ENCODE measurements around the gene SCGB1A1. TPM values are rescaled to one million over a fixed set of nuclear protein-coding genes. Genes with fewer than 3 reads are reported as not detected.
"Not testable (repeated sequence)": the region's sequence is repeated elsewhere in the genome, so short reads cannot be mapped to it uniquely, and the experiment has no call there.

SCGB1A1 gene
- total RNA-seq, 4 donors from 2014 or later: not detected

DNA sequence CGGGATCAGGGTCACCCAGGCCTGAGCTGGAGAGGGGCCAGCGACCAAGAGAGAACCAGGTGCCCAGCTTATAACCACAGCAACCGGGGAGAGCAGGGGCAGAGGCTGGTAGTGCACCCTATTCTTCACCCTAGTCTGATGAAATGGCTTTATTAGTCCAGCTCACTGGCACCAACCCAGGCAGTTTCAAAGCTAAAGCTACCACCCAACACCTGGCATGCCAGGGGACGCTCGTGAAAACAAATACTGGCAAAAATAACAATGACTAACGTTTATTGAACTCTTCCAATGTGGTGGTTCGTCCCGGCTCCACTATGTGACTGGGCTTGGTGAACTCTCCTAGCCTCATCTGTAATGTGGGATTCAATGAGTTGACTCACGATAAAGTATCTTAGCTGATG is 30.6 kb downstream of the SCGB1A1 start:
- H3K36me3 ChIP-seq: no peaks in the 10 kb centered on the region
- H3K4me3 ChIP-seq: no peak overlapping the region
- no peaks in the 10 kb centered on the region for H3K9me3 ChIP-seq
- H3K4me1 ChIP-seq: peaks cover 0 to 7% of the 10 kb centered on the region in 2 donors
- H3K27me3 ChIP-seq: no peaks in the 10 kb centered on the region
- DNase-seq: no peak
- intact Hi-C loops (cut with DNase I; ENCODE audit: low total_unique reads): no loop called here
- TF ChIP-seq, protein P1, sequence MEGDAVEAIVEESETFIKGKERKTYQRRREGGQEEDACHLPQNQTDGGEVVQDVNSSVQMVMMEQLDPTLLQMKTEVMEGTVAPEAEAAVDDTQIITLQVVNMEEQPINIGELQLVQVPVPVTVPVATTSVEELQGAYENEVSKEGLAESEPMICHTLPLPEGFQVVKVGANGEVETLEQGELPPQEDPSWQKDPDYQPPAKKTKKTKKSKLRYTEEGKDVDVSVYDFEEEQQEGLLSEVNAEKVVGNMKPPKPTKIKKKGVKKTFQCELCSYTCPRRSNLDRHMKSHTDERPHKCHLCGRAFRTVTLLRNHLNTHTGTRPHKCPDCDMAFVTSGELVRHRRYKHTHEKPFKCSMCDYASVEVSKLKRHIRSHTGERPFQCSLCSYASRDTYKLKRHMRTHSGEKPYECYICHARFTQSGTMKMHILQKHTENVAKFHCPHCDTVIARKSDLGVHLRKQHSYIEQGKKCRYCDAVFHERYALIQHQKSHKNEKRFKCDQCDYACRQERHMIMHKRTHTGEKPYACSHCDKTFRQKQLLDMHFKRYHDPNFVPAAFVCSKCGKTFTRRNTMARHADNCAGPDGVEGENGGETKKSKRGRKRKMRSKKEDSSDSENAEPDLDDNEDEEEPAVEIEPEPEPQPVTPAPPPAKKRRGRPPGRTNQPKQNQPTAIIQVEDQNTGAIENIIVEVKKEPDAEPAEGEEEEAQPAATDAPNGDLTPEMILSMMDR (IDR thresholded peaks at IDR 0.05): no peak
- TF ChIP-seq POLR2A (IDR thresholded peaks at IDR 0.05): no peak
- H3K27ac ChIP-seq: no peak overlapping the region

DNA sequence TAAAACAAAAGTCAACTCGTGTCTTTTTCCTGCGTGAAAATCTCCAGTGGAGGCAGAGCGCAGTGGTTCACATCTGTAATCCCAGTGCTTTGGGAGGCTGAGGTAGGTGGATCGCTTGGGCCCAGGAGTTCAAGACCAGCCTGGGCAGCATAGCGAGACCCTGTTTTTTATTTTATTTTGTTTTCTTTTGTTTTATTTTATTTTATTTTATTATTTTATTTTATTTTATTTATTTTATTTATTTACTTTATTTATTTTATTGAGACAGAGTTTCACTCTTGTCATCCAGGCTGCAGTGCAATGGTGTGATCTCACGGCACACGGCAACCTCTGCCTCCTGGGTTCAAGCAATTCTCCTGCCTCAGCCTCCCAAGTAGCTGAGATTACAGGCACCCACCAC is 31.1 kb downstream of the SCGB1A1 start:
- H3K4me1 ChIP-seq; H3K27me3 ChIP-seq; H3K4me3 ChIP-seq; intact Hi-C loops (cut with DNase I; ENCODE audit: low total_unique reads); H3K27ac ChIP-seq; H3K9me3 ChIP-seq; H3K36me3 ChIP-seq; DNase-seq: not testable (repeated sequence)

DNA sequence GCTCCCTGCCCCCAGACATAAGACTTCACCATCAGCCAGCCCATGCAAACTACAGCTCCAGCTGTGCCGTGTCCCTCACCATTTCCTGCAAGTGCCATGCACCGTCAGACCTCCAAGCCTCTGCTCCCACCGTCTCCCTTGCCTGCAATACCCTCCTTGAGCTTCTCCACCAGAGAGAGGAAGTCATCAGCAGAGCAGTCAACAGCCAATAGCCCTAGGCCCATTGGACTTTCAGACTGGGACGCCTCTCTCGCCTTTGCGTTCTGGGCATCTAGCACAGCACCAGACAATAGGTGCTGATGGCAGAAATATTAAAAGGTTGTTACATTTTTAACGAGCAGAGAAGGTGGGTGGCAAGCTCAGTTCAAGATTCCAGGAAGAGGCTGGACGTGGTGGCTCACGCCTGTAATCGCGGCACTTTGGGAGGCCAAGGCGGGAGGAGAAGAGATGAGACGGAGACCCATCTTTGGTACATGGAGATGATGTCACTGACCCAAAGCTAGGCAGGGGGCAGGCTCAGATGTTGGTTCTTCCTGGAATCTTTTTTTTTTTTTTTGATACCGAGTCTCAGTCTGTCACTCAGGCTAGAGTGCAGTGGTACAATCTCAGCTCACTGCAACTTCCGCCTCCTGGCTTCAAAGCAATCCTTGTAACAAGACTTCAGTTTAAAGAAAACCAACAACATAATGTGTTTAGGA is 31.9 kb downstream of the SCGB1A1 start:
- Histone ChIP-seq H3K4me3 (no peak overlapping the region), H3K36me3 (no peaks in the 10 kb centered on the region), H3K9me3 (no peaks in the 10 kb centered on the region), H3K27me3 (no peaks in the 10 kb centered on the region), H3K27ac (no peak overlapping the region), H3K4me1 (peaks cover 0 to 6% of the 10 kb centered on the region in 2 donors)
- intact Hi-C loops (cut with DNase I; ENCODE audit: low total_unique reads): no loop called here
- no peak for TF ChIP-seq POLR2A (IDR thresholded peaks at IDR 0.05)
- TF ChIP-seq, protein P1 (IDR thresholded peaks at IDR 0.05): no peak
- DNase-seq: no peak

DNA sequence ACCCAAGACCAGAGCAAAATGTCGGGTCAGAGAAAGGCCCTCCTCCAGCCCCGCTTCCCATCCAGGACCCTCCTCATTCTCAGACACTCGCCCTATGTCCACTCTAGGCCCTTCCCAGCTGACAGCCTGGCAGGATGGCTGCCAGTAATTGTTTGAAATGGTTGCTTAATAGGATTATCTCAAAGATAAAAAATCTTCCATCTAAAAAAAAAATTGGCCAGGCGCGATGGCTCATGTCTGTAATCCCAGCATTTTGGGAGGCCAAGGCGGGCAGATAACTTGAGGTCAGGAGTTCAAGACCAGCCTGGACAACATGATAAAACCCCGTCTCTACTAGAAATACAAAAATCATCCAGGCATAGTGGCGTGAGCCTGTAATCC is 32.4 kb downstream of the SCGB1A1 start:
- intact Hi-C loops (cut with DNase I; ENCODE audit: low total_unique reads): no loop called here
- Histone ChIP-seq H3K27me3 (no peaks in the 10 kb centered on the region), H3K36me3 (no peaks in the 10 kb centered on the region), H3K4me3 (no peak overlapping the region), H3K27ac (no peak overlapping the region), H3K9me3 (no peaks in the 10 kb centered on the region), H3K4me1 (peaks cover 0 to under 1% of the 10 kb centered on the region in 2 donors)
- no peak for DNase-seq
- TF ChIP-seq, protein P1 (IDR thresholded peaks at IDR 0.05): no peak
- TF ChIP-seq POLR2A (IDR thresholded peaks at IDR 0.05): no peak

DNA sequence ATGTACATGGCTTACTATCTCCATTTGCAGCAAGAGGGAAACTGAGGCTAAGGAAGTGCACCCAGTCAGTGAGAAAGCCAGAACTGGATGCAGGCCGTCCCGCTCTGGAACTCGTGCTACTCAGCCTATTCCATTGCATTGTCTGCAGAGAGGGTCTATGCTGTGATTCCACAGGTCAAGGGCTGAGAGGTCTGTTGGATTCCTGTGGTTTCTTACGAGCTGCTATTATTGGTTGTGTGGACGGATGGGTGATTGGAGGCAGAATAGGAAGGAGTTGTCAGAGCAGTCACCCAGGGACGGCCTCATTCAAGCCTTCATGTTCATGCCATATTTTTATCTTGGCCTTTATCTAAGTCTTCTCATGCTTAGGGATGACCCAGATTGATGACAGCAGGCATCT is 33.4 kb downstream of the SCGB1A1 start:
- intact Hi-C loops (cut with DNase I; ENCODE audit: low total_unique reads): no loop called here
- H3K27me3 ChIP-seq: no peaks in the 10 kb centered on the region
- no peaks in the 10 kb centered on the region for H3K36me3 ChIP-seq
- H3K4me3 ChIP-seq: no peak overlapping the region
- no peak overlapping the region for H3K27ac ChIP-seq
- no peak for TF ChIP-seq POLR2A (IDR thresholded peaks at IDR 0.05)
- TF ChIP-seq, protein P1 (IDR thresholded peaks at IDR 0.05): no peak
- no peak for DNase-seq
- no peaks in the 10 kb centered on the region for H3K9me3 ChIP-seq
- H3K4me1 ChIP-seq: no peaks in the 10 kb centered on the region

Data from uterus (tissue), 4 donors.